CD14-positive monocyte (primary cell): ENCODE data around the gene KRT76. TPM values are rescaled to one million over a fixed set of nuclear protein-coding genes. Genes with fewer than 3 reads are reported as not detected.

Experiments
- DNase-seq, 3 donors: peaks; one replicate each; pipeline ENCODE4 v3.0.0-alpha.2; 2011 to 2022
- H2AFZ ChIP-seq: 2 replicates; pipeline ENCODE4 v1.6.0; 2012; ENCODE audit warnings: mild to moderate bottlenecking, low read depth, low read length, inconsistent platforms; ENCODE audit not compliant: insufficient read depth, poor library complexity, severe bottlenecking
- H3K27ac ChIP-seq, 2 donors: 1 replicate in 1 of 2; 2 replicates in 1 of 2; pipeline ENCODE4 v1.5.1; 2012 to 2013; ENCODE audit warnings: low read length in 2 of 2, control low read depth in 1 of 2, inconsistent platforms in 1 of 2, low read depth in 1 of 2, mild to moderate bottlenecking in 1 of 2
- H3K27me3 ChIP-seq, 2 donors: one replicate each; pipeline versions ENCODE4 v1.6.0 to v1.6.1; 2011 to 2013; ENCODE audit warnings: low read length in 2 of 2; ENCODE audit not compliant: control insufficient read depth in 2 of 2, insufficient read depth in 2 of 2
- H3K36me3 ChIP-seq, 2 donors: replicated peaks in 1 of 2; 1 replicate in 1 of 2; 2 replicates in 1 of 2; pipeline versions ENCODE4 v1.5.1 to v1.6.1; 2012 to 2013; ENCODE audit warnings: low read length in 2 of 2, control low read depth in 1 of 2, inconsistent platforms in 1 of 2, mild to moderate bottlenecking in 1 of 2; ENCODE audit not compliant: insufficient read depth in 2 of 2, control insufficient read depth in 1 of 2
- H3K4me1 ChIP-seq, 2 donors: 1 replicate in 1 of 2; 2 replicates in 1 of 2; pipeline versions ENCODE4 v1.5.1 to v1.6.1; 2012 to 2013; ENCODE audit warnings: low read length in 2 of 2, control low read depth in 1 of 2, inconsistent platforms in 1 of 2, mild to moderate bottlenecking in 1 of 2, moderate library complexity in 1 of 2; ENCODE audit not compliant: insufficient read depth in 2 of 2, control insufficient read depth in 1 of 2
- H3K4me2 ChIP-seq: replicated peaks from 2 replicates; pipeline ENCODE3; 2012; ENCODE audit warnings: low read length, moderate library complexity, mild to moderate bottlenecking; ENCODE audit not compliant: poor library complexity, severe bottlenecking; ENCODE audit errors: extremely low read depth
- H3K4me3 ChIP-seq, 3 experiments: fragments of 200-600 bp in 1 of 3; sonication (generic) in 1 of 3; replicated peaks in 1 of 3; 1 replicate in 2 of 3; 2 replicates in 1 of 3; pipeline ENCODE4 v1.5.1; 2011 to 2013; ENCODE audit warnings: low read length in 3 of 3, mild to moderate bottlenecking in 3 of 3, control low read depth in 2 of 3, low read depth in 2 of 3, inconsistent platforms in 1 of 3, moderate library complexity in 1 of 3
- H3K79me2 ChIP-seq: 2 replicates; pipeline ENCODE4 v1.6.0; 2012; ENCODE audit warnings: mild to moderate bottlenecking, control low read depth, inconsistent platforms, low read length, moderate library complexity; ENCODE audit not compliant: insufficient read depth
- H3K9ac ChIP-seq: 2 replicates; pipeline ENCODE4 v1.6.0; 2017; ENCODE audit warnings: low read length, mild to moderate bottlenecking; ENCODE audit not compliant: insufficient read depth, poor library complexity, severe bottlenecking
- H3K9me3 ChIP-seq, 2 donors: replicated peaks in 1 of 2; 1 replicate in 1 of 2; 2 replicates in 1 of 2; pipeline versions ENCODE4 v1.5.1 to v1.6.1; 2012 to 2013; ENCODE audit warnings: low read length in 2 of 2, control low read depth in 1 of 2; ENCODE audit not compliant: control insufficient read depth in 1 of 2, insufficient read depth in 1 of 2
- H4K20me1 ChIP-seq: 2 replicates; pipeline ENCODE4 v1.6.0; 2012; ENCODE audit warnings: mild to moderate bottlenecking, low read length, control low read depth, moderate library complexity; ENCODE audit not compliant: insufficient read depth
- H3K27ac Mint-ChIP-seq, 7 donors: one replicate each; pipeline ENCODE4 v1.8.0; 2020; ENCODE audit warnings: mild to moderate bottlenecking in 7 of 7, mixed read lengths in 7 of 7, moderate library complexity in 6 of 7, inconsistent platforms in 2 of 7
- H3K27me3 Mint-ChIP-seq, 3 donors: one replicate each; pipeline ENCODE4 v1.8.0; 2021 to 2022; ENCODE audit warnings: low read depth in 3 of 3, mild to moderate bottlenecking in 3 of 3, mixed read lengths in 3 of 3, moderate library complexity in 3 of 3, inconsistent platforms in 1 of 3
- H3K36me3 Mint-ChIP-seq, 2 donors: one replicate each; pipeline ENCODE4 v1.8.0; 2020; ENCODE audit warnings: mixed read lengths in 2 of 2, inconsistent platforms in 1 of 2, mild to moderate bottlenecking in 1 of 2
- H3K4me1 Mint-ChIP-seq: one replicate; pipeline ENCODE4 v1.8.0; 2020; ENCODE audit warnings: mild to moderate bottlenecking, mixed read lengths
- H3K4me3 Mint-ChIP-seq, 2 donors: one replicate each; pipeline ENCODE4 v1.8.0; 2020; ENCODE audit warnings: mild to moderate bottlenecking in 2 of 2, mixed read lengths in 2 of 2, moderate library complexity in 1 of 2
- H3K9me3 Mint-ChIP-seq, 7 donors: one replicate each; pipeline ENCODE4 v1.8.0; 2020 to 2022; ENCODE audit warnings: mixed read lengths in 7 of 7, mild to moderate bottlenecking in 6 of 7, moderate library complexity in 6 of 7, inconsistent platforms in 2 of 7
- CTCF ChIP-seq: fragments of 200-600 bp; IDR thresholded peaks from one replicate; pipeline ENCODE4 v1.8.0; 2022; ENCODE audit warnings: antibody characterized with exemption, mild to moderate bottlenecking
- WGBS: methylation state at CpG from one replicate; pipeline ENCODE4 v1.1.5; 2013; ENCODE audit warnings: missing lambda C conversion rate; ENCODE audit not compliant: insufficient coverage; 5-methylcytosine and 5-hydroxymethylcytosine counted together
- intact Hi-C, 2 donors: fragments of 100-400 bp; cut with micrococcal nuclease; formaldehyde crosslinking; loops; one replicate each; pipeline versions ENCODE4 v1.15.0 to v1.15.1; 2023
- polyA plus RNA-seq, 3 donors: library from polyadenylated mRNA; depleted of rRNA in 1 of 3; unstranded in 2 of 3; stranded (reverse) in 1 of 3; fragments of 300-500 nt in 2 of 3; fragments of >200 nt in 1 of 3; fragmentation: Illumina TruSeq in 2 of 3; gene quantifications; 1 replicate in 2 of 3; 2 replicates in 1 of 3; pipeline ENCODE4 v1.2.3, GENCODE V29; 2012 to 2021

KRT76 gene
- polyA plus RNA-seq, 3 donors: not detected

DNA sequence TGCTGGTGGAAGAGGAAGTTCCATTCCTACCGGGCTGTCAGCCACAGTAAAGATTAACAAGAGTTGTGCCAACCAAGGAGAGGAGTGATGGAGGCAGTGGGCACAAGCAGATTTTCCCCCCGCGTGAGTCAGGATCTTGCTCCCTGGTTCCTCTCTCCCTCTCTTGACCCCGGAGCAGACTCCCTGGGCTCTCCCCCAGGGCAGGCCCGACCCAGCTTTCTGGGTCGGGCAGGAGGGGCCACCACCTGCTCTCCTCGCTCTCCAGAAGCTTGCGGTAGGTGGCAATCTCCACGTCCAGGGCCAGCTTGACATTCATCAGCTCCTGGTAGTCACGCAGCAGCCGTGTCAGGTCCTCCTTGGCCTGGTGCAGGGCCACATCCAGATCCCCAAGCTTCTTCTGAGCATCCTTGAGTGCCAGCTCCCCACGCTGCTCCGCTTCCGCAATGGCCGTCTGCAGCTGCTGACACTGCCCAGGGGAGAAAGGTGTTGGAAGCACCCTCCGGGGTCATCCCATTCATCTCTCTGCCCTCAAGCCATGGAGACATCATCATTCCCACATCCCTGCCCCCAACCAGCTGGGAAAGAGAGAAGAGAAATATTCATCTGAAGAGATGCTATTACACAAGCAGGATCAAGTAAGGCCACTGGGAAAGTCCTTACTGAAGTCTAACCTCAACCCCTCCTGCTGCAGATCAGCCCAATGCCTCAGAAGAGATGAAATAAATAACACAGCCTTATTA, 45.8 kb upstream of the KRT76 start:
- intact Hi-C loops: no loop called here
- no peaks in the 10 kb centered on the region for H3K36me3 ChIP-seq
- Mint-ChIP-seq H3K27ac (no peak overlapping the region), H3K9me3 (no peaks in the 10 kb centered on the region), H3K27me3 (peaks cover 3 to 7% (median 6%) of the 10 kb centered on the region in 3 donors), H3K4me3 (no peak overlapping the region), H3K4me1 (no peaks in the 10 kb centered on the region), H3K36me3 (no peaks in the 10 kb centered on the region)
- TF ChIP-seq CTCF: no peak
- H3K27me3 ChIP-seq: no peaks in the 10 kb centered on the region
- no peaks in the 10 kb centered on the region for H4K20me1 ChIP-seq
- no peaks in the 10 kb centered on the region for H3K79me2 ChIP-seq
- no peak overlapping the region for H3K27ac ChIP-seq
- H3K9me3 ChIP-seq: no peaks in the 10 kb centered on the region
- H3K9ac ChIP-seq: no peak overlapping the region
- H3K4me3 ChIP-seq: no peak overlapping the region
- WGBS: 71% methylated on average over 11 of the region's 16 CpGs
- H2AFZ ChIP-seq: no peak overlapping the region
- H3K4me1 ChIP-seq: no peaks in the 10 kb centered on the region
- no peak overlapping the region for H3K4me2 ChIP-seq
- no peak for DNase-seq

GRCh38 chr12:52821826-52822660, 44.9 kb upstream of the KRT76 start:
- Histone ChIP-seq H3K27me3 (no peaks in the 10 kb centered on the region), H3K4me1 (no peaks in the 10 kb centered on the region), H3K4me3 (no peak overlapping the region), H3K9me3 (no peaks in the 10 kb centered on the region), H3K36me3 (no peaks in the 10 kb centered on the region), H2AFZ (no peak overlapping the region), H3K4me2 (no peak overlapping the region), H3K27ac (no peak overlapping the region), H3K79me2 (no peaks in the 10 kb centered on the region), H4K20me1 (no peaks in the 10 kb centered on the region), H3K9ac (no peak overlapping the region)
- WGBS: 92% methylated on average over 8 of the region's 10 CpGs
- Mint-ChIP-seq H3K27ac (no peak overlapping the region), H3K4me3 (no peak overlapping the region), H3K36me3 (no peaks in the 10 kb centered on the region), H3K27me3 (peaks cover 3 to 7% (median 7%) of the 10 kb centered on the region in 3 donors), H3K4me1 (no peaks in the 10 kb centered on the region), H3K9me3 (no peaks in the 10 kb centered on the region)
- intact Hi-C loops: no loop called here
- DNase-seq: no peak
- no peak for TF ChIP-seq CTCF
